Lung (tissue), 12 donors: ENCODE results near the gene AKT1. TPM values are rescaled to one million over a fixed set of nuclear protein-coding genes. Genes with fewer than 3 reads are reported as not detected.

ENCODE experiments used
- ATAC-seq: fragments of 200-7000 bp; cut with Tn5 transposase; one replicate; pipeline ENCODE4 v1.9.1; 2020; ENCODE audit warnings: moderate number of reproducible peaks; ENCODE audit not compliant: insufficient read depth, low FRiP score
- DNase-seq, 3 donors: peaks; one replicate each; pipeline ENCODE4 v3.0.0-alpha.2; 2013 to 2017
- H3K27ac ChIP-seq, 2 donors: one replicate each; pipeline ENCODE4 v1.5.1; 2013; ENCODE audit warnings: mild to moderate bottlenecking in 2 of 2, moderate library complexity in 2 of 2, control low read depth in 1 of 2, inconsistent platforms in 1 of 2, low read depth in 1 of 2, low read length in 1 of 2
- H3K27me3 ChIP-seq, 3 donors: one replicate each; pipeline ENCODE4 v1.5.1; 2013; ENCODE audit warnings: low read length in 2 of 3; ENCODE audit not compliant: control insufficient read depth in 3 of 3, insufficient read depth in 3 of 3
- H3K36me3 ChIP-seq, 4 donors: one replicate each; pipeline ENCODE4 v1.5.1; 2013; ENCODE audit warnings: low read length in 4 of 4, mild to moderate bottlenecking in 1 of 4, moderate library complexity in 1 of 4; ENCODE audit not compliant: control insufficient read depth in 4 of 4, insufficient read depth in 4 of 4
- H3K4me1 ChIP-seq, 5 donors: one replicate each; pipeline ENCODE4 v1.5.1; 2013; ENCODE audit warnings: low read length in 5 of 5, mild to moderate bottlenecking in 2 of 5, moderate library complexity in 1 of 5; ENCODE audit not compliant: control insufficient read depth in 5 of 5, insufficient read depth in 5 of 5
- H3K4me3 ChIP-seq: one replicate; pipeline ENCODE4 v1.5.1; 2013; ENCODE audit warnings: mild to moderate bottlenecking, control low read depth, moderate library complexity
- H3K9ac ChIP-seq, 2 donors: one replicate each; pipeline ENCODE4 v1.5.1; 2013; ENCODE audit warnings: low read length in 2 of 2, control low read depth in 1 of 2; ENCODE audit not compliant: insufficient read depth in 1 of 2
- H3K9me3 ChIP-seq, 4 donors: one replicate each; pipeline ENCODE4 v1.5.1; 2013; ENCODE audit warnings: low read length in 3 of 4, mild to moderate bottlenecking in 1 of 4, moderate library complexity in 1 of 4; ENCODE audit not compliant: control insufficient read depth in 4 of 4, insufficient read depth in 3 of 4
- CTCF ChIP-seq: IDR thresholded peaks from 2 replicates; pipeline ENCODE4 v1.5.1; 2012; ENCODE audit warnings: mild to moderate bottlenecking; ENCODE audit errors: control extremely low read depth, extremely low read depth
- WGBS, 2 donors: extraction: QIAGEN DNeasy Blood & Tissue Kit; methylation state at CpG; one replicate each; pipeline ENCODE4 v1.1.7; 2013; 5-methylcytosine and 5-hydroxymethylcytosine counted together
- polyA plus RNA-seq, 2 donors: library from polyadenylated mRNA; stranded (reverse); fragments of 200-250 nt; gene quantifications; one replicate each; pipeline ENCODE4 v1.2.1, GENCODE V29; 2013
- total RNA-seq, 2 donors: library from RNA; depleted of rRNA in 1 of 2; stranded (reverse); fragments of >200 nt in 1 of 2; gene quantifications; one replicate each; pipeline ENCODE4 v1.2.1, GENCODE V29; 2014 to 2021
- donor health status: control.
- donor health status: control.
- donor health status: Bipolar disorder and iron deficiency.
- donor health status: healthy.
- donor health status: DM: yes; HTN: yes; CAD: no.

AKT1 gene
- total and polyA plus RNA-seq, 4 donors, result 142 to 224 (median 160) TPM

- Histone ChIP-seq H3K9ac (no peak overlapping the region), H3K9me3 (no peaks in the 10 kb centered on the region), H3K27me3 (no peaks in the 10 kb centered on the region), H3K36me3 (peaks cover 0 to 58% (median 4%) of the 10 kb centered on the region in 4 donors), H3K4me3 (no peak overlapping the region), H3K4me1 (peaks cover 0 to 31% (median 20%) of the 10 kb centered on the region in 5 donors), H3K27ac (no peak overlapping the region)
- 93% methylated on average over 21 to 28 of the region's 28 CpGs for WGBS, 2 donors
- TF ChIP-seq CTCF, result no peak
- ATAC-seq (no peak), DNase-seq (no peak)
These were observed 13.3 kb downstream of the AKT1 start for GRCh38 chr14:104782086-104782807.

- Histone ChIP-seq H3K4me3 (no peak overlapping the region), H3K27me3 (no peaks in the 10 kb centered on the region), H3K4me1 (peaks cover 0 to 27% (median 12%) of the 10 kb centered on the region in 5 donors), H3K9me3 (no peaks in the 10 kb centered on the region), H3K9ac (no peak overlapping the region), H3K27ac (no peak overlapping the region), H3K36me3 (peaks cover 0 to 59% (median 5%) of the 10 kb centered on the region in 4 donors)
- TF ChIP-seq CTCF, result no peak
- 89 to 92% methylated on average over 20 of the region's 20 CpGs for WGBS, 2 donors
- ATAC-seq, result no peak
- no peak for DNase-seq
These were observed 14.1 kb downstream of the AKT1 start for GRCh38 chr14:104781271-104782077.

GRCh38 chr14:104780513-104781030, 15.0 kb downstream of the AKT1 start:
- H3K9ac ChIP-seq, result no peak overlapping the region
- no peak overlapping the region for H3K4me3 ChIP-seq
- WGBS, 2 donors, result 93 to 94% methylated on average over 19 to 24 of the region's 24 CpGs
- H3K27me3 ChIP-seq, result no peaks in the 10 kb centered on the region
- H3K9me3 ChIP-seq, result no peaks in the 10 kb centered on the region
- DNase-seq, result no peak
- H3K36me3 ChIP-seq, result peaks cover 0 to 61% (median 7%) of the 10 kb centered on the region in 4 donors
- no peak overlapping the region for H3K27ac ChIP-seq
- no peak for ATAC-seq
- TF ChIP-seq CTCF, result no peak
- H3K4me1 ChIP-seq, result peaks cover 0 to 27% (median 6%) of the 10 kb centered on the region in 5 donors
